ENCODE data around the gene MAPK7.

GRCh38 chr17:19386051-19386929 lies 8.0 kb downstream of the MAPK7 start:
- TF ChIP-seq RAD21 (IDR thresholded peaks at IDR 0.05; ENCODE audit: insufficient read depth, low read depth, low read length), result no peak
- TF ChIP-seq ATF7 (IDR thresholded peaks at IDR 0.05; ENCODE audit: low read depth), result no peak
- TF ChIP-seq POLR2A (IDR thresholded peaks at IDR 0.05; ENCODE audit: low read depth, low read length), result no peak
- TF ChIP-seq CTCF (IDR thresholded peaks at IDR 0.05 in 2 of 3, conservative IDR thresholded peaks at IDR 0.05 in 1 of 3; ENCODE audit: control insufficient read depth in 2 of 3, extremely low read depth in 1 of 3, insufficient read depth in 1 of 3, low read depth in 3 of 3, low read length in 3 of 3), result no peak
- TF ChIP-seq, protein P1, sequence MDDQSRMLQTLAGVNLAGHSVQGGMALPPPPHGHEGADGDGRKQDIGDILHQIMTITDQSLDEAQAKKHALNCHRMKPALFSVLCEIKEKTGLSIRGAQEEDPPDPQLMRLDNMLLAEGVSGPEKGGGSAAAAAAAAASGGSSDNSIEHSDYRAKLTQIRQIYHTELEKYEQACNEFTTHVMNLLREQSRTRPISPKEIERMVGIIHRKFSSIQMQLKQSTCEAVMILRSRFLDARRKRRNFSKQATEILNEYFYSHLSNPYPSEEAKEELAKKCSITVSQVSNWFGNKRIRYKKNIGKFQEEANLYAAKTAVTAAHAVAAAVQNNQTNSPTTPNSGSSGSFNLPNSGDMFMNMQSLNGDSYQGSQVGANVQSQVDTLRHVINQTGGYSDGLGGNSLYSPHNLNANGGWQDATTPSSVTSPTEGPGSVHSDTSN (IDR thresholded peaks at IDR 0.05; ENCODE audit: insufficient replicate concordance, low read depth, low read length), result no peak
- TF ChIP-seq CHD2 (IDR thresholded peaks at IDR 0.05; ENCODE audit: borderline replicate concordance, low read depth, low read length), result no peak
- no peak for TF ChIP-seq HSF1 (IDR thresholded peaks at IDR 0.05; ENCODE audit: low read depth, low read length)
- TF ChIP-seq, protein P2, sequence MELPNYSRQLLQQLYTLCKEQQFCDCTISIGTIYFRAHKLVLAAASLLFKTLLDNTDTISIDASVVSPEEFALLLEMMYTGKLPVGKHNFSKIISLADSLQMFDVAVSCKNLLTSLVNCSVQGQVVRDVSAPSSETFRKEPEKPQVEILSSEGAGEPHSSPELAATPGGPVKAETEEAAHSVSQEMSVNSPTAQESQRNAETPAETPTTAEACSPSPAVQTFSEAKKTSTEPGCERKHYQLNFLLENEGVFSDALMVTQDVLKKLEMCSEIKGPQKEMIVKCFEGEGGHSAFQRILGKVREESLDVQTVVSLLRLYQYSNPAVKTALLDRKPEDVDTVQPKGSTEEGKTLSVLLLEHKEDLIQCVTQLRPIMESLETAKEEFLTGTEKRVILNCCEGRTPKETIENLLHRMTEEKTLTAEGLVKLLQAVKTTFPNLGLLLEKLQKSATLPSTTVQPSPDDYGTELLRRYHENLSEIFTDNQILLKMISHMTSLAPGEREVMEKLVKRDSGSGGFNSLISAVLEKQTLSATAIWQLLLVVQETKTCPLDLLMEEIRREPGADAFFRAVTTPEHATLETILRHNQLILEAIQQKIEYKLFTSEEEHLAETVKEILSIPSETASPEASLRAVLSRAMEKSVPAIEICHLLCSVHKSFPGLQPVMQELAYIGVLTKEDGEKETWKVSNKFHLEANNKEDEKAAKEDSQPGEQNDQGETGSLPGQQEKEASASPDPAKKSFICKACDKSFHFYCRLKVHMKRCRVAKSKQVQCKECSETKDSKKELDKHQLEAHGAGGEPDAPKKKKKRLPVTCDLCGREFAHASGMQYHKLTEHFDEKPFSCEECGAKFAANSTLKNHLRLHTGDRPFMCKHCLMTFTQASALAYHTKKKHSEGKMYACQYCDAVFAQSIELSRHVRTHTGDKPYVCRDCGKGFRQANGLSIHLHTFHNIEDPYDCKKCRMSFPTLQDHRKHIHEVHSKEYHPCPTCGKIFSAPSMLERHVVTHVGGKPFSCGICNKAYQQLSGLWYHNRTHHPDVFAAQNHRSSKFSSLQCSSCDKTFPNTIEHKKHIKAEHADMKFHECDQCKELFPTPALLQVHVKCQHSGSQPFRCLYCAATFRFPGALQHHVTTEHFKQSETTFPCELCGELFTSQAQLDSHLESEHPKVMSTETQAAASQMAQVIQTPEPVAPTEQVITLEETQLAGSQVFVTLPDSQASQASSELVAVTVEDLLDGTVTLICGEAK (IDR thresholded peaks at IDR 0.05; ENCODE audit: borderline replicate concordance), result no peak
- no peak for TF ChIP-seq EP300 (IDR thresholded peaks at IDR 0.05; ENCODE audit: borderline replicate concordance in 1 of 2, control insufficient read depth in 1 of 2, low read depth in 2 of 2, low read length in 2 of 2)
- TF ChIP-seq ATF2 (IDR thresholded peaks at IDR 0.05; ENCODE audit: low read length), result no peak
- TF ChIP-seq, protein P3, sequence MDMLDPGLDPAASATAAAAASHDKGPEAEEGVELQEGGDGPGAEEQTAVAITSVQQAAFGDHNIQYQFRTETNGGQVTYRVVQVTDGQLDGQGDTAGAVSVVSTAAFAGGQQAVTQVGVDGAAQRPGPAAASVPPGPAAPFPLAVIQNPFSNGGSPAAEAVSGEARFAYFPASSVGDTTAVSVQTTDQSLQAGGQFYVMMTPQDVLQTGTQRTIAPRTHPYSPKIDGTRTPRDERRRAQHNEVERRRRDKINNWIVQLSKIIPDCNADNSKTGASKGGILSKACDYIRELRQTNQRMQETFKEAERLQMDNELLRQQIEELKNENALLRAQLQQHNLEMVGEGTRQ (IDR thresholded peaks at IDR 0.05; ENCODE audit: borderline replicate concordance, low read depth, low read length), result no peak
- no peak for TF ChIP-seq CEBPB (IDR thresholded peaks at IDR 0.05; ENCODE audit: borderline replicate concordance in 1 of 2, low read depth in 2 of 2, low read length in 2 of 2)
- TF ChIP-seq RFX5 (IDR thresholded peaks at IDR 0.05; ENCODE audit: low read depth, low read length), result no peak
